GM21576 (cell line): ENCODE results near the gene ZDHHC14.
"Not testable (repeated sequence)": the region's sequence is repeated elsewhere in the genome, so short reads cannot be mapped to it uniquely, and the experiment has no call there.

Source experiments
- ATAC-seq: cut with Tn5 transposase; IDR thresholded peaks from one replicate; pipeline ENCODE4 v1.9.1; 2021; ENCODE audit warnings: mild to moderate bottlenecking, moderate library complexity; ENCODE audit not compliant: unreplicated experiment

ZDHHC14 gene

DNA sequence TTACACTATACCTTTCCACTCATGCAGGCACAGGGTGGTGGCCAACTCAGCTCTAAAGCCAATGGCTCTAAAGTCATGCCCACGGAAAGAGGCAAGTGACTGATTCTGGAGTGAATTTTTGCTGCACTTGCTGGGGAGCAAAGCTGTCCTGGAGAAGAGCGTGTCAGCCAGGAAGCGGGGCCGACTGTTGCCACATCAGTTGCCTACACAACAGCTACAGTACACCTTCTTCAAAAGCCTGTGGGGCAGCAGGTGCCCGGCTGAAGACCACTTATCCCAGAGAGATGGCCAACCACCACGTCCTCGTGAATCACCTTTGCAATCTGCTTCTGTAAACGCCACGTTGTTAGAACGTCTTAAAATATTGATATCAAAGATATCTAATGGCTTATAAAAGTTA is 179.1 kb downstream of the ZDHHC14 start:
- ATAC-seq = not testable (repeated sequence)

DNA sequence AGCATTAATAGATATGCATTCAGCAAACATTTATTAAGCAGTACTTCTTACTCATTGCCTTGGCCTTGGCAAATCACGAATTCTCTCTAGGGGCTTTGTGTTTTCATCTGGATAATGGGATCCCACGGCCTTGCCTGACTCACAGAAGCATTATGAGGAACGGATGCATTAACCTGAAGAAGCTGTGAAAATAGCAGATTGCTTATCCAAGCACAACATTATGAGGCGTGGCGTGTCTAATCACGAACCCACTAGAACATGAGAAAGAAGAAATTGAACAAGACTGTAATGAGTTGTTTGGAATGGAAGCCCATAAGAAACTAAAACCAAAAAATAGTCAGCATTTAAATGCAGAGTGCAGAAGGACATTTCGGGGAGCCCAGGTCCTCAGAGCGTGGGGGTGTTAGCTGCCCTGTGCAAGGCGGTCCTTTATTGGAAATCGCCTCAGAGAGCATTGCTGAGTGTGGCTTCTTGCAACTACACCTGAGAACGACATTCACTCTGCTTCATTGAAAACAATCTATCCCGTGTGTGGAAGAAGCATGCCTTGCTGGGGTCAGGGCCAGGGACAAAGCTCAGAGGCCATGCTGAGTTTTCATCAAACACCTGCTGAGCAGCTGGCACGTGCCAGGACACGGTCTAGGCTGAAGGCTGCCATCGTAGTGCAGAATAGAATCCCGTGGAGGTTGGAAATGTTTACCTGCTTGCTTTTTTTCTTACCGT is 179.9 kb downstream of the ZDHHC14 start:
- ATAC-seq = peak; percentile 2

DNA sequence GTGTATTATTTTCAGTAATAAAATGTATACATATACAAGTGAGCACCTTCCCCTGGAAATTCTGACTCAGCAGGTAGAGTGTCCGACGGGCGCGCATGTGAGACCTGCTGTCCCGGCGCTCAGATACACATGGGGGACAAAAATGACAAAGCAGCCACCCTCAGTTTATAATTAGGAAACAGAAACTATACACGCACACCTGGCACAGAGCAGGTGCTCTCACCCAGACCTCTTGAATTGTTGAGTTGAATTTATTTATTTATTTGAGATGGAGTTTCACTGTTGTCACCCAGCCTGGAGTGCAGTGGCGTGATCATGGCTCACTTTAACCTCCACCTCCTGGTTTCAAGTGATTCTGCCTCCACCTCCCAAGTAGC is 180.4 kb downstream of the ZDHHC14 start:
- peak; percentile 33 for ATAC-seq

GRCh38 chr6:157561929-157562810 is 181.2 kb downstream of the ZDHHC14 start:
- ATAC-seq = peak; percentile 41

DNA sequence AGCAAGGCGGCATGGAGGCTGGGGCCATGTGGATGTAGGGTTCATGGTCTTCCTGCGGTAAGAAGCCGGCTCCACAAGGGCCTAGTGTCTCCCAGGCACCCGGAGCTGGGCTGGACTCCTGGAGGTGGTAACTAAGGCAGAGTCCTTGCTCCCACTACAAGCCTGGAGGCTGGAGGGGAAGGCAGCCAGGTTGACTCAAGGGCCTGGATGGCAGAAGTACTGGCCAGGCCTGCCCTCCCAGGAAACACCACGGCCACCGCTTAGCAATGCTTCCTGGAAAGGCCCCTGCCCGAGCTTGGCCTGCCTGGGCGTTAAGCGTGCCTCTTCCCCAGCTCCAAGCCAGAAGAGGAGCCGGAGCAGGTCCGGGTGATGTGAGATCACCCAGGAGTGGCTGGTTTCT is 182.0 kb downstream of the ZDHHC14 start:
- no peak for ATAC-seq

DNA sequence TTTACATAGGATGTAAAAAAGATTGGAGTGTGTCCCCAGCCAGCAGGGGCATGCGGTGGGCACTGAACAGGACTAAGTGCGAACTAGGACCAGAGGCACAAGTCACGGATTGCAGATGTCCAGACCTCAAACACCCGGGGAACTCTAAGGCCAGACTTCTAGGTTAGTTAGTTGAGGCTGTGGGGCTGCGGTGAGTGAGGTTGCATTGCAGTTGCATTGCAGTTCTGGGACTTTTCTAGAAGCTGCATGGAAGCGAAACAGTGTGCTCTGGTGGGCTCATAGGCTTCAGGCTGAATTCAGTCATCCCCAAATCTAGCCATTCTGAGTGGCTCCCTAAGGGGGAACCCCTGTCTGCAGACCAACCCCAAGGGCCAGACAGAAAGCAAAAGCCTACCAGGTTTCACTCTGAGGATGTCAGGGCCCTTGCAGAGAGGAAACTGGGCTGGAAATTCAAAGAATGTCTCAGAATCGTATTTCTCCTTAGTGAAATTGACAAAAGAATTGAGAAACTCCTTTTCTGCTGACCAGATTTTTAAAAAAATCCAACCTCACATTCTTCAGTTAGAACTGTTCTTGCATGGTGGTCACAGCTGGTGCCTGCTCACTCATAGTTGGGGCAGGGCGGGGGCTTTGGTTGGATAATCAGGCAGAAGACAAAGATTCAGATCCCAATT is 182.8 kb downstream of the ZDHHC14 start:
- ATAC-seq = peak; percentile 59

- ATAC-seq = no peak
These were observed 187.7 kb downstream of the ZDHHC14 start for GRCh38 chr6:157568702-157569101.

- ATAC-seq = peak; percentile 60
These were observed 188.6 kb downstream of the ZDHHC14 start for GRCh38 chr6:157569543-157569942.

- no peak for ATAC-seq
These were observed 189.1 kb downstream of the ZDHHC14 start for GRCh38 chr6:157570104-157570503.

DNA sequence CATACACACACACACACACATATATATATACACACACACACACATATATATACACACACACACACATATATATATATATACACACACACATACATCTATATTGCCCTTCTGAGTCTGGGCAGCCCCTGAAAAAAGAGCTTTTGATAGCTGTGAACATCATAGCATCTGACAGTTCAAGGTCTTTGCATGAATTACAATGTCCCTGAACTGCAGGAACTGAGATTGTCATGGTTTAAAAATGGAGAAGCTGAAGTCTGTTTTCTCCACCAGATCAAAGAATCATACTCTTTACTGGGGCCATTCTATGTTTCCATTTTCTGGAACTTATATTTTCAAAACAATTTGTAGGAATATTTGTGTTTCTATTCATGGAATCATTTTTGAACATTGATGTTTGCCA is 189.8 kb downstream of the ZDHHC14 start:
- ATAC-seq = no peak

GRCh38 chr6:157571269-157571668 is 190.3 kb downstream of the ZDHHC14 start:
- peak; percentile 56 for ATAC-seq

- ATAC-seq = no peak
These were observed 191.0 kb downstream of the ZDHHC14 start for GRCh38 chr6:157571950-157572349.

- ATAC-seq = no peak
These were observed 193.9 kb downstream of the ZDHHC14 start for GRCh38 chr6:157574851-157575424.

DNA sequence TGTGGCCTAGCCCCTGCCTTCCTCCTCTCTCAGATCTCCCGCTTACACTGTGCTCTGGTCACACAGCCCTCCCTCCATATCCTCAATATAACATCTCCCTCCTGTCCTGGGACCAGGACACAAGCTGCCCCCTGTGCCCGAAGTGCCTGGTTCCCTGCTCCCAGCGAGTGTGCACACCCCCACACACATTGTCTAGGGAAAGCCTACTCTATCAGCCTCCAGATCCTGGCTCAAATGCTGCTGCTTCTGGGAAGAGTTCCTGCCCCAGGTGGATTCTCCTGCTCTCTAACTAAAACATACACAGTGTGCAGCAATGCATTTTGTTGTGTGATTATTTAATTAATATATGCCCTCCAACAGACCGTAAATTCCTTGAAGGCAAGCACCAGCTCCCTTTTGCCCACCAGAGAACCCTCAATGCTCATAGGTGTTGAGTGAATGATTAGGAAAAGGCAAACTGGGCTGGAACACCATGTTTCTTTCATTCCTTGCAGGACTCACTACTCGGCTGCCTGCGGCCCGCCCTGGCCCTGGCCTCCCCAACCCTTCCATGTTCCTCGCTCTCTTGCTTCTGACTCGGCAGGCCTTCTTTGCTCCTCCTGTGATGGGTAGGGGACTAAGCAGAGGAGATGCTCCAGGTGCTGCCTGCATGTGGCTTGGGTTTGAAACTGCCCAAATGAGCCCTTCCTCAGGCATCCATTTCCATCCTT is 194.6 kb downstream of the ZDHHC14 start:
- no peak for ATAC-seq

DNA sequence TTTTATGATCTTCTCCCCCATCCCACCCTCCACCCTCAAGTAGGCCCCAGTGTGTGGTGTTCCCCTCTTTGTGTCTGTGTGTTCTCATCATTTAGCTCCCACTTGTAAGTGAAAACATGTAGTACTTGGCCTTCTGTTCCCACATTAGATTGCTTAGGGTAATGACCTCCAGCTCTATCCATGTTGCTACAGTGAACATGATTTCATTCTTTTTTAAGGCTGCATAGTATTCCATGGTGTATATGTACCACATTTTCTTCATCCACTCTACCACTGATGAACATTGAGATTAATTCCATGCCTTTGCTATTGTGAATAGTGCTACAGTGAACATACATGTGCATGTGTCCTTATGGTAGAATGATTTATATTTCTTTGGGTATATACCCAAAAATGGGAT is 196.0 kb downstream of the ZDHHC14 start:
- not testable (repeated sequence) for ATAC-seq

- ATAC-seq = not testable (repeated sequence)
These were observed 197.5 kb downstream of the ZDHHC14 start for GRCh38 chr6:157578527-157578926.

DNA sequence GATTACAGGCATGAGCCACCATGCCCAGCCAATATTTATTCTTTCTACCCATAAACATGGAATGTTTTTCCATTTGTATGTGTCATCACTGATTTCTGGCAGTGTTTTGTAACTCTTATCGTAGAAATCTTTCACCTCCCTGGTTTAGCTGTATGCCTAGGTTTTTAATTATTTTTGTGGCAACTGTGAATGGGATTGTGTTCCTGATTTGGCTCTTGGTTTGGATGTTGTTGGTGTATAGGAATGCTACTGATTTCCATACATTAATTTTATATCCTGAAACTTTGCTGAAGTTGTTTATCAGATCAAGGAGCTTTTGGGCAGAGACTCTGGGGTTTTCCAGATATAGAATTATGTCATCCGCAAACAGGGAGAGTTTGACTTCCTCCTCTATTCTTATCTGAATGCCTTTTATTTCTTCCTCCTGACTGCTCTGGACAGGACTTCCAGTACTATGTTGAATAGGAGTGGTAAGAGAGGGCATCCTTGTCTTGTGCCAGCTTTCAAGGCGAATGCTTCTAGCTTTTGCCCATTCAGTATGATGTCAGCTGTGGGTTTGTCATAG is 198.6 kb downstream of the ZDHHC14 start:
- ATAC-seq = no peak

- no peak for ATAC-seq
These were observed 203.0 kb downstream of the ZDHHC14 start for GRCh38 chr6:157584036-157584435.

- ATAC-seq = no peak
These were observed 204.5 kb downstream of the ZDHHC14 start for GRCh38 chr6:157585274-157586087.

GRCh38 chr6:157586088-157586414 is 205.1 kb downstream of the ZDHHC14 start:
- no peak for ATAC-seq
